ENCODE results near the gene MAJIN. TPM values are rescaled to one million over a fixed set of nuclear protein-coding genes. Genes with fewer than 3 reads are reported as not detected.

The MAJIN gene
- total and polyA plus RNA-seq, 2 experiments from 2014 or later, result not detected

DNA sequence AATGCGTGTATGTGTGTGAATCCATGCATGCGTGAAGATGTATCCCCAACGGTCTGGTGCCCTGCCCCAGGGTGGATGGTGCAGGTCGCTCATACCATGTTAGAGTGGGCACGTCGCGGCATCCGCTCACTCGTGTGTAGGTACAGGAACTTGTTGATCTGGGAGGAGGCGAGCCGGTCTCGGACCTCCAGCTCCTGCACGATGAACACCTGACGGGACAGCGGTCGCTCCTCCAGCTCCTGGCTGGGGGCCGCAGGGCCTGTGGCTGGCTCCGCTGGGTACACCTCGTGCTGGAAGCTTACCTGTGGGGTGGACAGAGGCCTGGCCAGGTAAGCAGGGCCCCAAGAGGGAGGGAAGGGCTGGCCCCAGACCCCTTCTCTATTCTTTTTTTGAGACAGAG, 73.4 kb downstream of the MAJIN start:
- Histone ChIP-seq H3K4me2 (ENCODE audit: unreplicated experiment) (no peak overlapping the region), H3K27ac (no peak overlapping the region), H3K9me2 (ENCODE audit: insufficient read depth) (no peaks in the 10 kb centered on the region), H3K9me3 (ENCODE audit: low read depth) (no peaks in the 10 kb centered on the region), H4K20me1 (ENCODE audit: insufficient read depth) (no peaks in the 10 kb centered on the region), H3K79me2 (ENCODE audit: insufficient read depth) (no peaks in the 10 kb centered on the region), H3F3A (ENCODE audit: insufficient read depth) (no peaks in the 10 kb centered on the region), H3K36me3 (ENCODE audit: low read depth) (no peaks in the 10 kb centered on the region; the same call in 1 of the 2 replicates), H3K27me3 (replicated peaks; ENCODE audit: insufficient read depth) (no peaks in the 10 kb centered on the region), H3K4me3 (no peak overlapping the region), H3K9ac (no peak overlapping the region), H2AFZ (no peak overlapping the region), H3K4me1 (ENCODE audit: insufficient read depth) (no peaks in the 10 kb centered on the region)
- 91 to 94% methylated on average over 14 to 19 of the region's 19 CpGs for WGBS, 2 experiments (ENCODE audit: low coverage in 1 of 2, low lambda C conversion rate in 2 of 2, missing lambda C conversion rate in 2 of 2)
- TF ChIP-seq EZH2 (IDR thresholded peaks at IDR 0.05; ENCODE audit: insufficient read depth, poor library complexity, severe bottlenecking) (no peak), EZH2phosphoT487 (IDR thresholded peaks at IDR 0.05; ENCODE audit: insufficient read depth, low read depth) (no peak)
- in situ Hi-C loops (cut with MboI), result no loop called here
- DNase-seq, result no peak

DNA sequence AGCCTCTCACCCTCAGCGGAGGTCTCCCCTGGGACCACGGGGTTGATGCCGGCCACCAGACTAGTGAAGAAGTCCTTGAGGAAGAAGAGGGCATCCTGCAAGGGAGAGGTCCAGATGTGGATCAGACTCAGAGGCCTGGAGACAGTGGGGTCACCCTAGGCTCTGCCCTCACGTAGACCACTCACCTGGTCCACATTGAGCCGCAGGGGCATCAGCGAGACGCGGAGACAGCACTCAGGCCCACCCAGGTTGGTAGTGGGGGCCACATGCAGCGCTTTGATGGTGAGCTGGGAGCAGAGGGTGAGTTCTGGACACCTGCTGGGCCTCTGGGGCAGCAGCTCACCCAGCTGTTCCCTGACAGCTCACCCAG, 73.8 kb downstream of the MAJIN start:
- Histone ChIP-seq H3K36me3 (ENCODE audit: low read depth) (no peaks in the 10 kb centered on the region; the same call in 1 of the 2 replicates), H3K9me2 (ENCODE audit: insufficient read depth) (no peaks in the 10 kb centered on the region), H3K27ac (no peak overlapping the region), H4K20me1 (ENCODE audit: insufficient read depth) (no peaks in the 10 kb centered on the region), H3K4me2 (ENCODE audit: unreplicated experiment) (no peak overlapping the region), H2AFZ (no peak overlapping the region), H3K79me2 (ENCODE audit: insufficient read depth) (no peaks in the 10 kb centered on the region), H3K4me3 (no peak overlapping the region), H3K4me1 (ENCODE audit: insufficient read depth) (no peaks in the 10 kb centered on the region), H3F3A (ENCODE audit: insufficient read depth) (no peaks in the 10 kb centered on the region), H3K9ac (no peak overlapping the region), H3K27me3 (replicated peaks; ENCODE audit: insufficient read depth) (no peaks in the 10 kb centered on the region), H3K9me3 (ENCODE audit: low read depth) (no peaks in the 10 kb centered on the region)
- no peak for DNase-seq
- 97 to 99% methylated on average over 9 of the region's 9 CpGs for WGBS, 2 experiments (ENCODE audit: low coverage in 1 of 2, low lambda C conversion rate in 2 of 2, missing lambda C conversion rate in 2 of 2)
- TF ChIP-seq EZH2phosphoT487 (IDR thresholded peaks at IDR 0.05; ENCODE audit: insufficient read depth, low read depth), result no peak
- no peak for TF ChIP-seq EZH2 (IDR thresholded peaks at IDR 0.05; ENCODE audit: insufficient read depth, poor library complexity, severe bottlenecking)
- in situ Hi-C loops (cut with MboI), result no loop called here

GRCh38 chr11:64897381-64898075, 74.4 kb downstream of the MAJIN start:
- no peaks in the 10 kb centered on the region for H3K27me3 ChIP-seq (replicated peaks; ENCODE audit: insufficient read depth)
- WGBS, 2 experiments (ENCODE audit: low coverage in 1 of 2, low lambda C conversion rate in 2 of 2, missing lambda C conversion rate in 2 of 2), result 81 to 90% methylated on average over 16 to 19 of the region's 19 CpGs
- no peaks in the 10 kb centered on the region; the same call in 1 of the 2 replicates for H3K36me3 ChIP-seq (ENCODE audit: low read depth)
- DNase-seq, result no peak
- no peak overlapping the region for H3K4me3 ChIP-seq
- in situ Hi-C loops (cut with MboI), result no loop called here
- no peak overlapping the region for H3K4me2 ChIP-seq (ENCODE audit: unreplicated experiment)
- no peaks in the 10 kb centered on the region for H4K20me1 ChIP-seq (ENCODE audit: insufficient read depth)
- H3K9ac ChIP-seq, result no peak overlapping the region
- H3K27ac ChIP-seq, result no peak overlapping the region
- H3F3A ChIP-seq (ENCODE audit: insufficient read depth), result no peaks in the 10 kb centered on the region
- H2AFZ ChIP-seq, result no peak overlapping the region
- TF ChIP-seq EZH2 (IDR thresholded peaks at IDR 0.05; ENCODE audit: insufficient read depth, poor library complexity, severe bottlenecking) (no peak), EZH2phosphoT487 (IDR thresholded peaks at IDR 0.05; ENCODE audit: insufficient read depth, low read depth) (no peak)
- H3K9me3 ChIP-seq (ENCODE audit: low read depth), result no peaks in the 10 kb centered on the region
- H3K4me1 ChIP-seq (ENCODE audit: insufficient read depth), result no peaks in the 10 kb centered on the region
- H3K79me2 ChIP-seq (ENCODE audit: insufficient read depth), result no peaks in the 10 kb centered on the region
- H3K9me2 ChIP-seq (ENCODE audit: insufficient read depth), result no peaks in the 10 kb centered on the region

GRCh38 chr11:64896448-64897022, 75.4 kb downstream of the MAJIN start:
- H3K4me3 ChIP-seq, result no peak overlapping the region
- WGBS, 2 experiments (ENCODE audit: low coverage in 1 of 2, low lambda C conversion rate in 2 of 2, missing lambda C conversion rate in 2 of 2), result 90 to 91% methylated on average over 14 of the region's 14 CpGs
- H3F3A ChIP-seq (ENCODE audit: insufficient read depth), result no peaks in the 10 kb centered on the region
- no peak overlapping the region for H3K27ac ChIP-seq
- H3K4me1 ChIP-seq (ENCODE audit: insufficient read depth), result no peaks in the 10 kb centered on the region
- no peak overlapping the region for H3K4me2 ChIP-seq (ENCODE audit: unreplicated experiment)
- no peak overlapping the region for H3K9ac ChIP-seq
- no peaks in the 10 kb centered on the region; the same call in 1 of the 2 replicates for H3K36me3 ChIP-seq (ENCODE audit: low read depth)
- in situ Hi-C loops (cut with MboI), result no loop called here
- no peak for DNase-seq
- H3K79me2 ChIP-seq (ENCODE audit: insufficient read depth), result no peaks in the 10 kb centered on the region
- no peak for TF ChIP-seq EZH2 (IDR thresholded peaks at IDR 0.05; ENCODE audit: insufficient read depth, poor library complexity, severe bottlenecking)
- TF ChIP-seq EZH2phosphoT487 (IDR thresholded peaks at IDR 0.05; ENCODE audit: insufficient read depth, low read depth), result no peak
- no peaks in the 10 kb centered on the region for H4K20me1 ChIP-seq (ENCODE audit: insufficient read depth)
- H3K27me3 ChIP-seq (replicated peaks; ENCODE audit: insufficient read depth), result no peaks in the 10 kb centered on the region
- no peaks in the 10 kb centered on the region for H3K9me2 ChIP-seq (ENCODE audit: insufficient read depth)
- no peak overlapping the region for H2AFZ ChIP-seq
- H3K9me3 ChIP-seq (ENCODE audit: low read depth), result no peaks in the 10 kb centered on the region
